ENCODE measurements around the gene SERTAD3.
"Not testable (repeated sequence)": the region's sequence is repeated elsewhere in the genome, so short reads cannot be mapped to it uniquely, and the experiment has no call there.

SERTAD3 gene

DNA sequence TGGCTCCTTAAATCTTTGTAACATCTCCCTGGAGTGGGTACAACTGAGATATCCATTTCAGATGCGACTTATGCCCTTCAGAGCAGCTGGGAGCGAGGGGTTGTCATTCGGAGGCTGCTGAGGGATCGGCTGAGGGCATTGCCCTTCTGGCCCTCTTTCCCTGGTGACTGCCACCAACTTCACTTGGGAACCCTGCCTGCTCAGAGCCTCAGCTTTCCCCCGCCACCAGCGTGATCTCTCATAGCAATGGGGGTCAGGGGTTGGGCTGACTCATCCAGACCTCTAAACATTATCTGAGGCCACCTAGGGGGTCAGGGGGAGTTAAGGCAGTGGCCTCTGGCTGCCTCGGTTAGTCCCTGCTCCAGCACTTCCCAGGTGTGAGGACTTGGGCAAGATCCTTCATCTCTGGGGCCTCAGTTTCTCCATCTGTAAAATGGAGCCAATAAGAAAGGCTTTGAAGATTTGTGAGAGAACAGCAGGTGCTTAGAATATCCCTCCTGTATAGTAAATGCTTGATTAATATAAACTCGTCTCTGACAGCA, 32.1 kb downstream of the SERTAD3 start:
- in situ Hi-C loops (cut with MboI; ENCODE audit: low sequenced_read_pairs): no loop called here

- in situ Hi-C loops (cut with MboI; ENCODE audit: low sequenced_read_pairs): no loop called here
Observed at GRCh38 chr19:40411125-40411842, 32.9 kb downstream of the SERTAD3 start.

DNA sequence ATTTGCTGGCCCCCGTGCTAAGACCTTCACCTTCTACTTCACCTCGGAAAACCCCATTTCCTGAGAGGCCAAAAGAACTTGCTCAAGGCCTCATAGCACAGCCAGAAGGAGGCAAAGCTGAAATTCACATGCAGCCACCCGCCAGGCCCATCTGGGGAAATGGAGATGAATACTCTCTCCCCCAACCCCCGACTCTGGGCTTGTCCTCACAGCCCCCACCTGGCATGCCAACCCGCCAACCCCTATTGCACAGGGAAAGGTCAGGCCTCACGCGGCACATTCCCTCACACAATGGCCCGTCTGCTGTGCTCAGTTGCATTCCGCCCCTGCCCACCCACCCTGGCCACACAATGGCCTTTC, 34.1 kb downstream of the SERTAD3 start:
- in situ Hi-C loops (cut with MboI; ENCODE audit: low sequenced_read_pairs): no loop called here

DNA sequence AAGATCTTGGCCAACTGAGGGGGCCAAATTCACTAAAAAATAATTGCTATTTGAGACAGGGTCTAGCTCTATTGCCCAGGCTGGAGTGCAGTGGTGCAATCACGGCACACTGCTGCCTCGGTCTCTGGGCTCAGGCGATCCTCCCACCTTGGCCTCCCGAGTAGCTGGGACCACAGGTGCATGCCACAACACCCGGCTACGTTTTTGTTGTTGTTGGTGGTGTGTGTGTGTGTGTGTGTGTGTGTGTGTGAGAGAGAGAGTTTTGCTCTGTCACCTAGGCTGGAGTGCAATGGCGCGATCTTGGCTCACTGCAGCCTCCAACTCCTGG, 35.6 kb downstream of the SERTAD3 start:
- in situ Hi-C loops (cut with MboI; ENCODE audit: low sequenced_read_pairs): not testable (repeated sequence)

- in situ Hi-C loops (cut with MboI; ENCODE audit: low sequenced_read_pairs): no loop called here
Observed at GRCh38 chr19:40407714-40408597, 36.2 kb downstream of the SERTAD3 start.

DNA sequence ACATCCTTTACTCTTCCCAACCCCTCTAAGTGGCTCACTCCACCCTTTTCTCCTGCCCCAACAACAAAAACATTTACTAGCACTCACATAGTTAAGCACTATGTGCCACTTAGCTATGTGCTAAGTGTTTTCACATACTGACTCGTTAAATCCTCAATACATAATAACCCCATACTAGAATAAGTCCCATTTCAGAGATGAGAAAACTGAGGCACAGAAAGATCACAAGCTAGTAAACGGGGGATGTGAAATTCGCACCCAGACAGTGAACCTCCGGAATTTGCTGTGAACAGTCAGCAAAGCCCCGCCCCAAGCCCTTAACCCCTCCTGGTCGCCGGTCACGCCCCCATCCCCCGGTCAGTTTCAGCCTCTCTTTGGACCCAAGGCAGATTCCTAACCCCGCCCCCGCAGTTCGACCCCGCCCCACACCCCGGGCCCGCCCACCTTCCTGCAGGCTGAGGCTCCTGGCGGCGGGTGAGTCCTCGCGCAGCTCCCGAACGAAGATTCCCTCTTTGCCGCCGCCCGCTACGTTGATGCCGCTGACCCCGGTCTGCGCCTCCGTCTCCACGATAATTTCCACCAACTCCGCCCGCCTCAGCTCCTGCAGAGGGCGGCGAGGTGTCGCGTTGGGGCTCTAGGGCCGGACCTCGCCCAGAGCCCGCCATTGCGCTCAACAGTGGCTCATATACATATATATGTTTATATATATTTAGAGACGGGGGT, 40.7 kb downstream of the SERTAD3 start:
- in situ Hi-C loops (cut with MboI; ENCODE audit: low sequenced_read_pairs): no loop called here

DNA sequence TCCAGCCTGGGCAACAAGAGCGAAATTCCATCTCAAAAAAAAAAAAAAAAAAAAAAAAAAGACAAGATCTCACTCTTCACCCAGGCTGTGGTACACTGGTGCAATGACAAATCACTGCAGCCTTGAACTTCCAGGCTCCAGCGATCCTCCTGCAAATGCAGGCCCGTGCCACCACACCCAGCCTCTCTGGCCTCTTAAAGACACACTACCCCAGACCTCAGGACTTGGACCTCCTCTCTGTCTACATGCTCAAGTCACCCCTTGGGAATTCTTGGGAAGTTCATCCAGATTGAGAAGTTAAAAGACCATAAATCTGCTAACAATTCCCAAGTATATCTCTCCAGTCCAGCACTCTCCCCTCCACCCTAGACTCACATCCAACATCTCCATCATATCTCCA, 43.6 kb downstream of the SERTAD3 start:
- in situ Hi-C loops (cut with MboI; ENCODE audit: low sequenced_read_pairs): no loop called here

GRCh38 chr19:40398417-40399131, 45.6 kb downstream of the SERTAD3 start:
- in situ Hi-C loops (cut with MboI; ENCODE audit: low sequenced_read_pairs): no loop called here

- in situ Hi-C loops (cut with MboI; ENCODE audit: low sequenced_read_pairs): no loop called here
Observed at GRCh38 chr19:40397568-40397906, 46.6 kb downstream of the SERTAD3 start.

- in situ Hi-C loops (cut with MboI; ENCODE audit: low sequenced_read_pairs): no loop called here
Observed at GRCh38 chr19:40396886-40397567, 47.1 kb downstream of the SERTAD3 start.

GRCh38 chr19:40395956-40396355, 48.2 kb downstream of the SERTAD3 start:
- in situ Hi-C loops (cut with MboI; ENCODE audit: low sequenced_read_pairs): no loop called here

GRCh38 chr19:40394816-40395210, 49.3 kb downstream of the SERTAD3 start:
- in situ Hi-C loops (cut with MboI; ENCODE audit: low sequenced_read_pairs): no loop called here

DNA sequence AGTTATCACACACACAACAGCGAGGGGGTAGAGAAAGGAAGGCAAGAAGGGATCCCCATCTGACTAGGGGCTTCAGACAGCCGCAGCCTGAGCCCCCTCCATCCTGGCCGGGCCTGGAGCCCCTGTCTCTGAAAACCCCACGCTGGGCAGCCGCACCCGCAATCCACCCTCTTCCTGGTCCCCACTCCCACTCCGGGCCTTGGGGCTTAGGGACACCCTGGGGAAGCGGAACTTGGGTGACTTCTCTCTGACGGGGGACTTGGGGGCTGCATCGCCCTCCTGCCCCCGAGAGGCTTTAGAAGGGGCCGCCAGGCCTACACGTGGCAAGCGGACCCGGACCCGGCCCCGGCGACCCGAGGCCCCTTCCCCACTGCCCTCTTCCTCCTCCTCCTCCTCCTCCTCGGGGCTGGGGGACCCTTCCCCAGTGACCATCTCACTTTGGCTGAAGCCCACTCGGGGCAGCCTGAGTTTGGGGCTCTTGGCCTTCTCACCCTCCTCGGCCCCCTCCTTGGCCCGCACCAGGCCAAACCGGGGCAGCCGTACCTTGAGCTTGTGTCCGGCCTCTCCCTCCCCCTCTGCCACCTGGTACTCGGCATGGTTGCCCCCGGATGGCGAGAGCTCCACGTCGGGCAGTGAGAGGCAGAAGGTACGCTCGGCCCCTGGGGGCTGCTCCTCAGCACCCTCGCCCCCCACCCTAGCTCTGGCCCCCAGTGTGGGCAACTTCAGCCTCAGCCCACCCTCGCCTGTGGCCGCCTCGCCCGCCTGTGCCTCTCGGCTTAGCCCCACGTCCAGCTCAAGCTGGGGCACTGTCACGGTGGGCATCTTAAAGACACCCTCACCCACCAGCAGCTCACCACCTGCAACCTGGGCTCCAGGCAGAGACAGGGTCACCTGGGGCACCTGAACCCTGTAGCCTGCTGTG, 50.0 kb downstream of the SERTAD3 start:
- in situ Hi-C loops (cut with MboI; ENCODE audit: low sequenced_read_pairs): no loop called here

- in situ Hi-C loops (cut with MboI; ENCODE audit: low sequenced_read_pairs): no loop called here
Observed at GRCh38 chr19:40392894-40393517, 51.1 kb downstream of the SERTAD3 start.

GRCh38 chr19:40392123-40392522, 52.0 kb downstream of the SERTAD3 start:
- in situ Hi-C loops (cut with MboI; ENCODE audit: low sequenced_read_pairs): no loop called here

Data from HL-60/S4 treated with retinoic acid at 250 ng/mL for 4 days and 3 days (cell line).